Hepatocyte (in vitro differentiated cells): ENCODE measurements around the gene GMDS. TPM values are rescaled to one million over a fixed set of nuclear protein-coding genes. Genes with fewer than 3 reads are reported as not detected.

Experiments used
- DNase-seq: peaks from one replicate; pipeline ENCODE4 v3.0.0-alpha.2; 2016; ENCODE audit warnings: low spot score
- H2AFZ ChIP-seq: fragments of 200-600 bp; sonication (generic); 2 replicates; pipeline ENCODE4 v1.6.0; 2016; ENCODE audit warnings: antibody characterized with exemption, mild to moderate bottlenecking
- H3K27ac ChIP-seq: fragments of 200-600 bp; sonication (generic); 2 replicates; pipeline ENCODE4 v1.5.1; 2016; ENCODE audit warnings: mild to moderate bottlenecking
- H3K27me3 ChIP-seq: fragments of 200-600 bp; sonication (generic); 2 replicates; pipeline ENCODE4 v1.6.1; 2016
- H3K36me3 ChIP-seq: fragments of 200-600 bp; sonication (generic); replicated peaks from 2 replicates; pipeline ENCODE4 v1.5.1; 2016; ENCODE audit warnings: low read depth; ENCODE audit not compliant: insufficient read depth
- H3K4me1 ChIP-seq: fragments of 200-600 bp; sonication (generic); 2 replicates; pipeline ENCODE4 v1.5.1; 2016; ENCODE audit warnings: mild to moderate bottlenecking, moderate library complexity; ENCODE audit not compliant: insufficient read depth
- H3K4me2 ChIP-seq: fragments of 200-600 bp; sonication (generic); 2 replicates; pipeline ENCODE4 v1.6.0; 2016
- H3K4me3 ChIP-seq: fragments of 200-600 bp; sonication (generic); 2 replicates; pipeline ENCODE4 v1.5.1; 2016; ENCODE audit warnings: mild to moderate bottlenecking
- H3K79me2 ChIP-seq: fragments of 200-600 bp; sonication (generic); 2 replicates; pipeline ENCODE4 v1.6.0; 2017; ENCODE audit warnings: mild to moderate bottlenecking
- H3K9me2 ChIP-seq: fragments of 200-600 bp; sonication (generic); replicated peaks from 2 replicates; pipeline ENCODE4 v1.6.0; 2017; ENCODE audit warnings: mild to moderate bottlenecking; ENCODE audit not compliant: insufficient read depth
- H3K9me3 ChIP-seq: fragments of 200-600 bp; sonication (generic); 2 replicates; pipeline ENCODE4 v1.5.1; 2016; ENCODE audit warnings: low read depth, mild to moderate bottlenecking
- H4K20me1 ChIP-seq: fragments of 200-600 bp; sonication (generic); 2 replicates; pipeline ENCODE4 v1.6.0; 2016; ENCODE audit warnings: mild to moderate bottlenecking; ENCODE audit not compliant: insufficient read depth, poor library complexity, severe bottlenecking
- EZH2 ChIP-seq: fragments of 200-600 bp; sonication (generic); IDR thresholded peaks from 2 replicates; pipeline ENCODE4 v1.6.1; 2016; ENCODE audit warnings: antibody characterized with exemption, mild to moderate bottlenecking, borderline replicate concordance
- EZH2phosphoT487 ChIP-seq: fragments of 200-600 bp; sonication (generic); IDR thresholded peaks from one replicate; pipeline ENCODE4 v1.6.1; 2018; ENCODE audit warnings: antibody characterized with exemption, mild to moderate bottlenecking, low read depth, moderate library complexity; ENCODE audit not compliant: unreplicated experiment, severe bottlenecking
- WGBS: methylation state at CpG from one replicate; pipeline ENCODE4 v1.1.6; 2016; ENCODE audit warnings: low lambda C conversion rate; ENCODE audit errors: missing lambda C conversion rate; 5-methylcytosine and 5-hydroxymethylcytosine counted together
- polyA plus RNA-seq: library from polyadenylated mRNA; unstranded; fragments of >200 nt; fragmentation: Nextera tagmentation; extraction: Ambion mirVana; gene quantifications from 2 replicates; pipeline ENCODE4 v1.2.1, GENCODE V29; 2016
- total RNA-seq: library from RNA; depleted of rRNA; stranded (reverse); fragments of >200 nt; gene quantifications from 2 replicates; pipeline ENCODE4 v1.2.3, GENCODE V29; 2014
- TF ChIP-seq, protein P1 (sequence below): fragments of 200-600 bp; sonication (generic); IDR thresholded peaks from 2 replicates; pipeline ENCODE4 v1.5.1; 2016; ENCODE audit warnings: antibody characterized with exemption, mild to moderate bottlenecking; ENCODE audit not compliant: poor library complexity

GMDS gene
- total and polyA plus RNA-seq, 2 experiments from 2014 or later = 20.7 to 32.6 TPM

- Histone ChIP-seq H3K27me3 (no peaks in the 10 kb centered on the region), H3K4me2 (no peak overlapping the region), H3K27ac (no peak overlapping the region), H3K4me3 (no peak overlapping the region), H2AFZ (no peak overlapping the region), H4K20me1 (no peaks in the 10 kb centered on the region), H3K79me2 (no peaks in the 10 kb centered on the region), H3K4me1 (peaks cover 5% of the 10 kb centered on the region), H3K9me2 (no peaks in the 10 kb centered on the region), H3K36me3 (no peaks in the 10 kb centered on the region), H3K9me3 (no peaks in the 10 kb centered on the region)
- WGBS = 85% methylated on average over 7 of the region's 7 CpGs
- TF ChIP-seq, protein P1, sequence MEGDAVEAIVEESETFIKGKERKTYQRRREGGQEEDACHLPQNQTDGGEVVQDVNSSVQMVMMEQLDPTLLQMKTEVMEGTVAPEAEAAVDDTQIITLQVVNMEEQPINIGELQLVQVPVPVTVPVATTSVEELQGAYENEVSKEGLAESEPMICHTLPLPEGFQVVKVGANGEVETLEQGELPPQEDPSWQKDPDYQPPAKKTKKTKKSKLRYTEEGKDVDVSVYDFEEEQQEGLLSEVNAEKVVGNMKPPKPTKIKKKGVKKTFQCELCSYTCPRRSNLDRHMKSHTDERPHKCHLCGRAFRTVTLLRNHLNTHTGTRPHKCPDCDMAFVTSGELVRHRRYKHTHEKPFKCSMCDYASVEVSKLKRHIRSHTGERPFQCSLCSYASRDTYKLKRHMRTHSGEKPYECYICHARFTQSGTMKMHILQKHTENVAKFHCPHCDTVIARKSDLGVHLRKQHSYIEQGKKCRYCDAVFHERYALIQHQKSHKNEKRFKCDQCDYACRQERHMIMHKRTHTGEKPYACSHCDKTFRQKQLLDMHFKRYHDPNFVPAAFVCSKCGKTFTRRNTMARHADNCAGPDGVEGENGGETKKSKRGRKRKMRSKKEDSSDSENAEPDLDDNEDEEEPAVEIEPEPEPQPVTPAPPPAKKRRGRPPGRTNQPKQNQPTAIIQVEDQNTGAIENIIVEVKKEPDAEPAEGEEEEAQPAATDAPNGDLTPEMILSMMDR = no peak
- TF ChIP-seq EZH2phosphoT487 (no peak), EZH2 (no peak)
- DNase-seq = no peak
Observed at GRCh38 chr6:1643111-1643510, 602.3 kb downstream of the GMDS start.

GRCh38 chr6:1641343-1641885, 604.0 kb downstream of the GMDS start:
- Histone ChIP-seq H3K4me1 (peaks cover 5% of the 10 kb centered on the region), H3K36me3 (no peaks in the 10 kb centered on the region), H3K4me2 (peak overlapping the region; percentile 49), H3K9me2 (no peaks in the 10 kb centered on the region), H4K20me1 (no peaks in the 10 kb centered on the region), H3K9me3 (no peaks in the 10 kb centered on the region), H2AFZ (no peak overlapping the region), H3K27ac (peak overlapping the region; percentile 40), H3K4me3 (no peak overlapping the region), H3K79me2 (no peaks in the 10 kb centered on the region), H3K27me3 (no peaks in the 10 kb centered on the region)
- DNase-seq = peak; percentile 78
- WGBS = 51% methylated on average over 12 of the region's 12 CpGs
- TF ChIP-seq, protein P1 = no peak
- no peak for TF ChIP-seq EZH2
- no peak for TF ChIP-seq EZH2phosphoT487

- no peak for DNase-seq
- WGBS = 89% methylated on average over 8 of the region's 8 CpGs
Observed at GRCh38 chr6:1640476-1640875, 604.9 kb downstream of the GMDS start.

More at GRCh38 chr6:1640476-1640875, 604.9 kb downstream of the GMDS start:
- no peak overlapping the region for H2AFZ ChIP-seq
- H3K4me3 ChIP-seq = no peak overlapping the region
- H3K27ac ChIP-seq = no peak overlapping the region
- H4K20me1 ChIP-seq = no peaks in the 10 kb centered on the region
- H3K36me3 ChIP-seq = no peaks in the 10 kb centered on the region
- no peak overlapping the region for H3K4me2 ChIP-seq
- peaks cover 5% of the 10 kb centered on the region for H3K4me1 ChIP-seq
- H3K79me2 ChIP-seq = no peaks in the 10 kb centered on the region
- TF ChIP-seq, protein P1 = no peak
- TF ChIP-seq EZH2phosphoT487 = no peak
- no peak for TF ChIP-seq EZH2
- no peaks in the 10 kb centered on the region for H3K9me3 ChIP-seq
- H3K9me2 ChIP-seq = no peaks in the 10 kb centered on the region
- H3K27me3 ChIP-seq = no peaks in the 10 kb centered on the region
